Activated T-helper 1 cell treated with anti-CD3 and anti-CD28 coated beads, Interleukin-2, amount 50 U/mL, for 16 hours (primary cell): ENCODE data around the gene DCLK1.

Experiments used
- DNase-seq, 2 donors: peaks; one replicate each; pipeline ENCODE4 v3.0.0-alpha.2; 2020; ENCODE audit warnings: low read depth in 1 of 2, low spot score in 1 of 2

DCLK1 gene

GRCh38 chr13:36131222-36131930 is at the start of gene DCLK1:
TSS of gene DCLK1 (minus strand) at chr13:36131382.
- no peak for DNase-seq

- no peak for DNase-seq
Observed at GRCh38 chr13:36175621-36176020, 44.4 kb upstream of the DCLK1 start.

DNA sequence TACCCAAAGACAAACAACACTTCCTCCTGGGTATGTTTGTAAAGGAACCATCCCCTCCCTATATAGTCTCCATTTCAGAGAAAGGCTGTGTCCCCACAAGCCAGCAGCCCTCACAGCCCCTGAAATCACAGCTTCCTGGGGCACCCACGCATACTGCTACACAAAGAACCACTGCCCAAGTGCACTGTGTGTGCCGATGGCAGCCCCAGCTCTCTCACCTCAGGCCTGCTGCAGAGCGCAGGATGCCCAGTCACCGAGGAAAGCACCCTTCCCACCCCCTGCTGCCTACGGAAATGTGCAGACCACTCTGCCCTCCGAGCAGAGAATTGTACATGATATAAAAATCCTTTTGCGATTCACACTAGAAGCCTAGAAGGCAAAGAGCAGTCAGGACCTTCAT is 43.7 kb upstream of the DCLK1 start:
- no peak for DNase-seq

- no peak for DNase-seq
Observed at GRCh38 chr13:36173571-36174322, 42.6 kb upstream of the DCLK1 start.

GRCh38 chr13:36166046-36166445 is 34.9 kb upstream of the DCLK1 start:
- no peak for DNase-seq

DNA sequence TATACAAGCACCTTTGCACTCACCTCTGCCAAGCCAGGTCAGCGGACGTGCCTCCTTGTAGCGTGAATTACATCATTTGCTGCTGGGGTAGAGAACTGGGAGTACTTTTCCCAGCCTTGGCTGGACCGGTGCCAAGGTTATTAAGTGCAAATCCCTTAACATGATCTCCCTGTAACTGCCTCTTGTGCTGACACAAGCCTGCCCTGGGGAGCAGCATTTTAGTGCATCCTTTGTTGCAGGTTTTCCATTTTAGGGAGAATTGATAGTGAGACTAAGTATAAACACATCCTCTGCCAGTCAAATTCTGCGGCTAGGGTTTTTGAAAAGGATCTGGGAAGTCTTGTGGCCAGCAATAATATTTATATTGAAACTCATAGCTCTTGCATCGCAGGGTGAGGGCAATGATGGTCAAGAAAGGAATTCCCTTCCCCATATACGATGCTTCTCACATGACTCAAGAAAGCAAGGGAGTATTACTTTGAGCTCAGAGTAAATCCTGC is 32.7 kb upstream of the DCLK1 start:
- no peak for DNase-seq

DNA sequence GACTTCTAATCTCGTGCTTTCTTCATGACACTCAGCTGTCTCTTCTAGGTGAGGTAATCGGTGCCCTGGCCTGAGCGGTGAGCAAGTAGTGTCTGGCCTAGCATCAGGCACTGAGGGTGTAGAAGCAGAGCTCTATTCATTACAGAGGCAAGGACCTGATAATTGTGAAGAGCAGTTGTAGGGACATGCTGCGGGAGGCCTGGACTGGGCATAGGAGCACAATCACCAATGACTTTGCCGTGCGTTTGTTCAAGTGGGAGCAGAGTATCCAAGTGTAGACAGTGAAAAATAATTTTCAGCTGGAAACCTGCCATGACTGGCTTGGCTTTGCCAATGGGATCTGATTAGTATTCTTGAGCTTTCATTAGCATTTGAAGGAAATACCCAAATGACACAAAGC is 32.1 kb upstream of the DCLK1 start:
- DNase-seq: no peak

DNA sequence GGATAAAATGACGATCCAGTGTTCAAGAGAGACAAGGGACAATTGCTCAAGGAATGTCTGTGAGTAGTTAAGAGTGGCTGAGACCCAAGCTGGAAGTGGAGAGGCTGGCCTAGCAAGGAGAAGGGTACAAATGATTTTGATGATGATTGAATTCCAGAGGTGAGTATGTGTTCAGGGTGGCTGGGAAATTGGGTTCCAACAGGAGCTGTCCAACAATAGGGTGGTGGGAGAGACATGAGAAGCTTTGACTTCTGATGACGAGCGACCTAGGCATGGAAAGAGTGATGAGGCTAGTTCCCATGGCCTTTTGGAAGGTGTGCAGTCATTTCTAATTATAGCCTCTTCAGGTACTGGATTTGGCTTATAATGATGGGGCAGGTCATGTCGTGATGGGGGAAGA is 29.1 kb upstream of the DCLK1 start:
- DNase-seq: no peak

DNA sequence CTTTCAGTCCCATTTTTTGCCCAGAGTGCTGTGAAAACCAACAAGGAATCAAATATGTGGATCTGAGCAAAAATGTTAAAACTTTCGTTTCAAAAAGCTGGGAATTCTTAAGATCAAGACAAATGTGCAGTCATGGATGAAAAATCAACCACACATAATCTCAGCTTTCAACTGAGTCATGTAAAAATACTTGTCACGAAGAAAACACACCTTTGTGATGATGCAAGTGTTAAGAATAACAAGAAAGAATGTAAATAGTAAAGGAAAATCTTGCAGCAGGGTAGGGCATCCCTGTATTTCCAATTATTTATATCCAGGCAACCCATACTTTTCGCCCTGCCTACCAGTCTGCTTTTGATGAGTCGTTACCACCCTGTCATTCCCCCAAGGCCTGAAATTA is 27.4 kb upstream of the DCLK1 start:
- no peak for DNase-seq

DNA sequence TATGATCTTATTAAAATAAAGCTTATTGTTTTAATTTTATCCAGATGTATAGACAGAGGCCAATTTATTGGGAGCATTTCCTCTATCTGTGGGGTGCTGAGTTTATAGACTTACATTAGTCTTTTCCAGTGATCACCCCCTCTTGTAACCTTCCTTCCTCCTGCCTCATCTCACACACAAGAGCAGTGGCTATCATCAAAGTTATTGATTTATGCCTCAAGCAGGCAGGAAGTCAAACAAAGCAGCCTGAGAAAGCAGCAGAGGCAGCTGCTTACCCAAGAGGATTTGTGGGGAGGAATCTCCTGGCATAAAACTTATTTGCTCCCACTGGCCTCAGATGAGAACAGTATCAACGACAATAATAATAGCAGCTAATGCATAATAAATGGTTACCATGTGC is 26.3 kb upstream of the DCLK1 start:
- DNase-seq: no peak

DNA sequence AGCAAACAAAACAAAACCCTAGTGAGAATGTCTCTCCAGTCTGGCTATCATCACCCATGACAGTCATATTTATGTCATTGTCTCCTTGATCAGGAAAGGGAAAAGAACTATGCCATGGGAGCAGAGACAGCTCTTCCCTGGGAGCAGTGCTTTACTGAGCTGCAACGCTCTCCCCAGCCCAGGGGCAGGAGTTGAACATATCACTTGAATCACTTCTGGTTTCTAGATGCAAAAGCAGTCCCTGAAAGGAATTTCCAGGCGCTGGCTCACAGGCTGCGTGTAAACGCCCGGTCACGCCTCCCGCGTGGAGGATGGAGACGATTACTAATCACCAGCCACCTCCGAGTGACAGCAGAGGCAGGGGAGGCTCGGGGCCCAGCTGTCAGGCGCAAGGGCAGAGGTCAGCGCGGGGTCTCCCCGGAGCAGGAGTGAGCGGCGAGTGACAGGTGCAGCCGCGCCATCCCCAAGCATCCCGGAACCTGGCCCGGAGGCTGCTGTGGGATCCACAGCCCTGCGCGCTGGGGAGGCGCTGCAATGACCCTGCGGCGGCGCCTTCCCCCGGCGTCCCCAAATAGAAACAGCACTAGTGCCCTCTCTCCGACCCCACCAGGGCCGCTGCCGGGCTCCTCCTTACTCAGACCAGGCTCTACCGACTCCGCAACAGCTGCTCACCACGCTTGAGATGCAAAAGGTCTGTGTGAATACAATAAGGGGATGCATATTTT is 23.5 kb upstream of the DCLK1 start:
- no peak for DNase-seq

DNA sequence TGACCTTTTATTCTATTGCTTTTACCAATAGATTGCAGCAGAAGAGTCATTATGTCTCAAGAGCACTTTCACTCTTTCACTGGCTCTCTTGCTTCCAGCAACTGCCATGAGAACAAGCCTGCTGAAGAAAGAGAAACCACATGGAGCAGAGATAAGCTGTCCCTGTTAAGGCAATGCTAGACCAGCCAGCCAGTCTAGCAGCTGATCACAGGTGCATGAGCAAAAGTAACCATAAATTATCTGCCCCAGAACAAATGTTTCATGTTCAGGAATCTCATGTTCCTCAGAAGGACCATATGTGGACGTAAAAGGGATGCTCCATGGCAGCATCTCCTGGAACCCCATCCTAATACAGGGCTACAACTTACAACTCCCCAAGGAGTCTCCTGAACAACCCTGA is 20.4 kb upstream of the DCLK1 start:
- DNase-seq: no peak

DNA sequence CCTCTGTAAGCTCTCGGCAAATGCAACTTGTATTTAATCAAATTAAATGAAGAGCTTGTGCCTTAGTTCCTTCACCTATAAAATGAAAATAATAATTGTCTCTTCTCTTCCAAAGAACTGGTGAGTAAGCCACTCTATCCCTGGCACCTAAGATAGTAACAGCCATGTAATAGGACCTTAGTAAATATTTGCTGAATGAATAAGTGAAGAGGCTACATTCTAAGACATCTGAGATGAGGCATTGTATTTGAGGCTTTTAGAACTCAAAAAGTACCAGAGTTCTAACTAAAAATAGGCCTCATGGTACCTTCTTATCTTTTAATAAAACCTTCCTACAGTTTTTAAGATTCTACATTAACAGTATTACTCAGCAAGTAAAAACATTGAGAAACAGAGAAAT is 17.3 kb upstream of the DCLK1 start:
- DNase-seq: no peak

DNA sequence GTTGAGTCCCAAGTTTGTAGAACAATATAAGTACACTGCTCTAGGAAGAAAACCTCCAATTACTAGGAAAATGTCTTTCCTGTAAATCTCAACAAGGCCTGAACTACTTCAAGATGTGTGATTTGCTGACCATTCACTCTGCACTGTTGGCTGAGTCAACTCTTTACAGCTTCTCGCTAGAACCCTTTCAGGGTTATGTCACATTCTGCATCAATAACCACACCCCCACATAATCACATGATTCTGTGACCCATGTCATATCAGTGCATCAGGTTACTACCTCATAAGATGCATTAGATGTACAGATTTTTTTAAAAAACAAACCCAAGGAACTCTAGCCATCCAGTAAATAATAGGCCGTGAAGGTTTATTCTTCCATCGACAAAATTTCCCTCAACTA is 16.1 kb upstream of the DCLK1 start:
- no peak for DNase-seq

DNA sequence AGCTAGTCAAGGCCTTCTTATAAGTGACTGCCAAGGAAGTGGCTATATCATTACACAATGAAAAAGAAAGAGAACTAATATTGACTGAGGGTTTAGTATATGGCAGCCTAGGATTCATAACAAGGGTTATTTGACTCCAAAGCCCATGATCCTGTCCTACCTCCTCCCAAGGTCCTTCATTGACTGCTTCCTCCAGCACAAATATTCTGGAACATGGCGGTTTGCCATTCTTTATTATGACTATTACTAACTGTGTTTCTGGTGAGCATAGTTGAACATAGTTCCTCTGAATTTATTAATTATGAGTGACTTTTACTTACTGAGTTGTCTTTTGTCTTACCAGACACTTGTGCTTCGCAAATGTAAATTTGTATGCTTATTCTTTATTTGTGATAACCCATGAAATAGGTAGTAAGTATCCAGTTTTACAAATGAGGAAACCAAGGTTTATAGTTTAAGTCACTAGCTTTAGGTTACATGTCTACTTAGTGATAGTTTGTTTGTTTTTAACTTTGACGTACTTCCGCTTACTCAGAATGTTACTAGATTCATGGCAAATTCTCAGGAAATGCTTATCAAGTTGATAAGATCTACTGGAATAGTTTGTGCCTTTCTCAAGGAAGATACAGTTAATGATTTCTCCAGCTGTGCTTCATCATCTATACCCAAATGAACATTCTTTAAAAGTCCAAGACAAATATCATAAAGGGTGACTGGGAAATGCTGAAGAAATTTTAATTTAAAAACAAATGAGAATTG is 15.5 kb upstream of the DCLK1 start:
- no peak for DNase-seq

GRCh38 chr13:36143738-36144137 is 12.6 kb upstream of the DCLK1 start:
- DNase-seq: no peak

GRCh38 chr13:36142735-36143134 is 11.6 kb upstream of the DCLK1 start:
- DNase-seq: no peak

GRCh38 chr13:36135876-36136275 is 4.7 kb upstream of the DCLK1 start:
- no peak for DNase-seq

DNA sequence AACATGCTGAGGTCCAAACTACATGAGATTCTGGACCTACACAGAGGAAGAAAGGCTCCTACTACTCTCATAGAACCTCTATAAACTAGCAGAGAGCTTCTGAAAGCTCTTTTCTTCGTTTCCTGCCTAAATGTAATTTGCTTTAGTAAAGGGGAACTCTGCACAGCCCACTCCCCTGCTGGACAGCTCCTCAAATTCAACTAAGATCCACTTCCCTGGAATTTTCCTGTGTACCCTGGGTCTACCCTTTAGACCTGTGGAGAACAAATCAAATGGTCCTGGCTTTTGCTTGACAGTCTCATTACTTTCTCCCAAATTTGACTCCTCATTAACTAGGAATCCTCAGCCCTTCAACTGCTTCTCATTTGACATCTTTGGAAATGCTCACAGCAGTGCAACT is 3.5 kb upstream of the DCLK1 start:
- no peak for DNase-seq

DNA sequence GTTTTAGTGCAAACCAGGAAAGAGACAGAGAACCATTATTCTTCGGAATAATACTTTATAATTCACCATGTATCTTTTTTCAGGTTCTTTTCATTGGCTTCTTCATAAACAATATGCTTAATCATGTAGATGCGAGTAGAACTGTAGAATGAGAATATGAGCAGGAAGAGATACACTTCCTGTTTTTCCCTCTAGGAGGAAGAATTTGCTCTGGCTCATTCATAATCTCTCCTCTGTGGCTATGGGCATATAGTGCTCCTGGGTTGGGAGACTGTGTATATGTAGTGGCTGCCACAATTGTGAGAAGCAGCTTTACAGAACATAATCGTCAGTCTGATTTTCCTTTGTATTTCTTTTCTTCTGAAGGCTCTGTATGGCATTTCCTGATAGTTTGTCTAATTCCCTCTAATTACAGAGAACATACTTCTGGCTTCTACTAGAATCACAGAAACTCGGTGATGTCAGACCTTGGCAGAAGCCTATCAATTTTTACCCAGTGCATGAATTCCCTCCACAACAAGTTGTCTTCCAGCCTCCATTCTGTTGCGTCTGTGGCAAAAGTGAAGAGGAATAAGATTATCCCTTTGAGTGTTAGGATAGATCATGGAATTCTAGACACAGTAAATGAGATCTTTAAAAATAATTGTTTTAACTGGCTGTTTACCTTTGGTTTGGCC is 2.9 kb upstream of the DCLK1 start:
- no peak for DNase-seq

- no peak for DNase-seq
Observed at GRCh38 chr13:36132376-36132775, 1.2 kb upstream of the DCLK1 start.
